Neuronal stem cell (in vitro differentiated cells): Measurements from ENCODE around the gene OBSCN.
"Not testable (repeated sequence)": the region's sequence is repeated elsewhere in the genome, so short reads cannot be mapped to it uniquely, and the experiment has no call there.

ENCODE experiments used
- DNase-seq: peaks from one replicate; pipeline ENCODE4 v3.0.0-alpha.2; 2013; ENCODE audit warnings: low spot score
- H2AFZ ChIP-seq: one replicate; pipeline ENCODE4 v1.6.1; 2013; ENCODE audit warnings: mild to moderate bottlenecking, low read length, inconsistent platforms
- H2AK5ac ChIP-seq: 2 replicates; pipeline ENCODE4 v1.6.1; 2013; ENCODE audit warnings: low read depth, mild to moderate bottlenecking, inconsistent platforms, low read length, moderate library complexity, mixed read lengths
- H2BK120ac ChIP-seq: 2 replicates; pipeline ENCODE4 v1.6.1; 2013; ENCODE audit warnings: low read depth, mild to moderate bottlenecking, inconsistent platforms, low read length, moderate library complexity, mixed read lengths
- H2BK12ac ChIP-seq: one replicate; pipeline ENCODE4 v1.6.1; 2013; ENCODE audit warnings: low read length, inconsistent platforms
- H2BK15ac ChIP-seq: 2 replicates; pipeline ENCODE4 v1.6.1; 2013; ENCODE audit warnings: mild to moderate bottlenecking, low read length, inconsistent platforms, mixed read lengths
- H2BK5ac ChIP-seq: one replicate; pipeline ENCODE4 v1.6.1; 2013; ENCODE audit warnings: inconsistent platforms, mild to moderate bottlenecking, low read length, moderate library complexity
- H3K14ac ChIP-seq: one replicate; pipeline ENCODE4 v1.6.1; 2013; ENCODE audit warnings: low read length, inconsistent platforms
- H3K18ac ChIP-seq: 2 replicates; pipeline ENCODE4 v1.6.1; 2013; ENCODE audit warnings: low read length, inconsistent platforms
- H3K23ac ChIP-seq: 2 replicates; pipeline ENCODE4 v1.6.1; 2013; ENCODE audit warnings: low read depth, mild to moderate bottlenecking, mixed read lengths, low read length, inconsistent platforms; ENCODE audit not compliant: poor library complexity
- H3K27ac ChIP-seq: replicated peaks from 3 replicates; pipeline ENCODE4 v1.5.1; 2013; ENCODE audit warnings: low read length, inconsistent platforms
- H3K27me3 ChIP-seq, 3 experiments: 2 replicates each; pipeline ENCODE4 v1.6.1; 2013; ENCODE audit warnings: low read length in 3 of 3, mild to moderate bottlenecking in 2 of 3, inconsistent platforms in 1 of 3, low read depth in 1 of 3, mixed read lengths in 1 of 3, moderate library complexity in 1 of 3; ENCODE audit not compliant: control insufficient read depth in 3 of 3, insufficient read depth in 3 of 3
- H3K36me3 ChIP-seq, 2 donors: replicated peaks in 1 of 2; 2 replicates each; pipeline ENCODE4 v1.6.1; 2013; ENCODE audit warnings: low read length in 2 of 2; ENCODE audit not compliant: control insufficient read depth in 2 of 2, insufficient read depth in 2 of 2
- H3K4ac ChIP-seq: 2 replicates; pipeline ENCODE4 v1.6.1; 2013; ENCODE audit warnings: inconsistent platforms, mild to moderate bottlenecking, low read length, moderate library complexity
- H3K4me1 ChIP-seq, 2 donors: 1 replicate in 1 of 2; 2 replicates in 1 of 2; pipeline ENCODE4 v1.6.1; 2013; ENCODE audit warnings: low read length in 2 of 2, low read depth in 1 of 2; ENCODE audit not compliant: control insufficient read depth in 2 of 2, insufficient read depth in 1 of 2
- H3K4me2 ChIP-seq: one replicate; pipeline ENCODE4 v1.6.1; 2013; ENCODE audit warnings: mild to moderate bottlenecking, low read length, inconsistent platforms; ENCODE audit not compliant: insufficient read depth, poor library complexity, severe bottlenecking
- H3K4me3 ChIP-seq, 2 donors: 2 replicates each; pipeline ENCODE4 v1.5.1; 2013; ENCODE audit warnings: low read length in 2 of 2, mild to moderate bottlenecking in 2 of 2, inconsistent platforms in 1 of 2, moderate library complexity in 1 of 2
- H3K79me1 ChIP-seq: one replicate; pipeline ENCODE4 v1.6.1; 2013; ENCODE audit warnings: low read depth, mild to moderate bottlenecking, inconsistent platforms, low read length, moderate library complexity
- H3K9ac ChIP-seq: one replicate; pipeline ENCODE4 v1.6.1; 2013; ENCODE audit warnings: mild to moderate bottlenecking, low read depth, low read length, inconsistent platforms; ENCODE audit not compliant: poor library complexity
- H3K9me3 ChIP-seq, 2 donors: replicated peaks in 1 of 2; 2 replicates each; pipeline versions ENCODE3 to v1.6.1; 2013; ENCODE audit warnings: low read length in 2 of 2, mild to moderate bottlenecking in 2 of 2, inconsistent platforms in 1 of 2, low read depth in 1 of 2, mixed read lengths in 1 of 2, moderate library complexity in 1 of 2; ENCODE audit not compliant: control insufficient read depth in 2 of 2, insufficient read depth in 1 of 2
- H4K8ac ChIP-seq: one replicate; pipeline ENCODE4 v1.6.1; 2013; ENCODE audit warnings: low read depth, mild to moderate bottlenecking, inconsistent platforms, low read length, moderate library complexity
- H4K91ac ChIP-seq: one replicate; pipeline ENCODE4 v1.6.1; 2013; ENCODE audit warnings: low read length, low read depth, mild to moderate bottlenecking, inconsistent platforms; ENCODE audit not compliant: poor library complexity
- whole genome bisulfite sequencing, 2 donors: extraction: QIAGEN DNeasy Blood & Tissue Kit; methylation state at CpG; one replicate each; pipeline ENCODE4 v1.1.7; 2013; ENCODE audit warnings: missing lambda C conversion rate in 2 of 2, mixed read lengths in 1 of 2; ENCODE audit not compliant: insufficient read length in 2 of 2, insufficient replicate concordance in 1 of 2; ENCODE audit errors: extremely low coverage in 2 of 2; 5-methylcytosine and 5-hydroxymethylcytosine counted together

OBSCN gene

GRCh38 chr1:228265167-228265566 is 57.3 kb downstream of the OBSCN start:
- no peak overlapping the region for H3K4me3 ChIP-seq
- no peak overlapping the region for H3K23ac ChIP-seq
- no peak overlapping the region for H3K14ac ChIP-seq
- no peak overlapping the region for H4K8ac ChIP-seq
- no peak overlapping the region for H3K4ac ChIP-seq
- H2BK5ac ChIP-seq = no peak overlapping the region
- no peak overlapping the region for H3K4me2 ChIP-seq
- no peak for DNase-seq
- no peak overlapping the region for H2BK12ac ChIP-seq
- H3K27ac ChIP-seq = no peak overlapping the region
- H2BK15ac ChIP-seq = no peak overlapping the region
- peaks cover 0 to 1% of the 10 kb centered on the region in 2 donors for H3K36me3 ChIP-seq
- no peak overlapping the region for H2AFZ ChIP-seq
- no peak overlapping the region for H2BK120ac ChIP-seq
- no peak overlapping the region for H3K9ac ChIP-seq
- no peaks in the 10 kb centered on the region for H3K79me1 ChIP-seq
- H4K91ac ChIP-seq = no peak overlapping the region
- H2AK5ac ChIP-seq = no peak overlapping the region
- peaks cover 2% of the 10 kb centered on the region in 2 donors for H3K9me3 ChIP-seq
- no peaks in the 10 kb centered on the region for H3K4me1 ChIP-seq
- H3K18ac ChIP-seq = no peak overlapping the region
- H3K27me3 ChIP-seq = no peaks in the 10 kb centered on the region

DNA sequence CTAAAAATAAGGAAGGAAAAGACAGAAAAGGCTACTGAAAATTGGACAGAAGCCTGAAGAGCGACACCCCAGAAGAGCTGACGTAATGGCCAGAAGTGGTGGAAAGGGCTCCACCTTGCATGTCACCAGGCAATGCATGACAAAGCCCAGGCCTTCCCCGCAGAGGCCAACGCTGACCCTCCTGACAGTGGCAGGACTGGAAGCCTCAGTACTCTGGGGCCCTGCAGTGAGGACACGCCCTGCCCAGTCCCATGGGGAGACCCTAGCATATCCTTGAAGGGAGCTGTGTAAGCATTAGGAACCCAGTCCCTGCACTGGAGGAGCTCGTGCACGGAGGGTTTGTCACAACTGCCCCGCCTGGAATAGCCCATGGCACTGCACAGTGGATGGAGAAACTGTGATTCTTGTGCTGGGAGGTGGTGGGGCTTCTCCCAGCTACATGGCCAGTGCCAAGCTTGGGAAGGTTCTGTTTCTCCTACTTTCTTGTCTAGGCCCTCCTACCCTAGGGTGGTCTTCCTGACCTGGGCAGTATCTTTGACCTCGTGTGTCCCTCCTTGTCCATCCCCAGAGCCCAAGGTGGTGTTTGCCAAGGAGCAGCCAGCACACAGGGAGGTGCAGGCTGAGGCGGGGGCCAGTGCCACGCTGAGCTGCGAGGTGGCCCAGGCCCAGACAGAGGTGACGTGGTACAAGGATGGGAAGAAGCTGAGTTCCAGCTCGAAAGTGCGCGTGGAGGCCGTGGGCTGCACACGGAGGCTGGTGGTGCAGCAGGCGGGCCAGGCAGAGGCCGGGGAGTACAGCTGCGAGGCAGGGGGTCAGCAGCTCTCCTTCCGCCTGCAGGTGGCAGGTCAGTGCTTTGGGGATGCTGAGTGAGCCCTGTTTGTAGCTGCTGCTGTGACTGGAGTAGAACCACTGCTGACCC is 60.4 kb downstream of the OBSCN start:
- Histone ChIP-seq H3K4me3 (no peak overlapping the region), H3K18ac (peak overlapping the region; percentile 60), H4K91ac (no peak overlapping the region), H2BK120ac (no peak overlapping the region), H3K9ac (no peak overlapping the region), H3K27me3 (no peaks in the 10 kb centered on the region), H3K79me1 (no peaks in the 10 kb centered on the region), H3K14ac (no peak overlapping the region), H3K4me1 (no peaks in the 10 kb centered on the region), H2BK5ac (no peak overlapping the region), H3K36me3 (peaks cover 0 to 5% of the 10 kb centered on the region in 2 donors), H3K4me2 (no peak overlapping the region), H2BK15ac (no peak overlapping the region), H2AK5ac (no peak overlapping the region), H2BK12ac (no peak overlapping the region), H3K23ac (peak overlapping the region; percentile 40), H3K27ac (no peak overlapping the region), H4K8ac (no peak overlapping the region), H2AFZ (no peak overlapping the region), H3K4ac (no peak overlapping the region), H3K9me3 (no peaks in the 10 kb centered on the region)
- DNase-seq = no peak
- WGBS, 2 donors = no CpG with 5 or more reads among the region's 22 CpGs

DNA sequence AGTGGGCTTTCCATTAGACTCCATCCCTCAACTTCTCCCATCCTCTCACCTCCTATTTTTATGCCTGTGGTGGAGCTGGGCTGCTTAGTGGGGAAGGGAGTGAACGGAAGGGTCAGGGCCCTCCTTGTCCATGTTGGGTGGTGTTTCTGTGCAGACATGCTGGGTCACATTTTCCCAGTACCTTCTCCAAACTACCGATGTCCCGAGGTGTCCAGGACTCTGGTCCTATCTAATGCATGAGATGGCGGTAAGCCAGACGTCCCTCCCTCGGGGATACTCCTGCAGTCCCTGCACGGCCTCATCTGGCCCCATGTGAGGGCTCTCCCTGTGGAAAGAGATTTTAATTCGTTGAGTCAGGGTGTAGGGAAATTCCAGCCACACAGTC is 61.0 kb downstream of the OBSCN start:
- no peak overlapping the region for H3K18ac ChIP-seq
- no peak overlapping the region for H4K8ac ChIP-seq
- no peak overlapping the region for H3K4me2 ChIP-seq
- no peaks in the 10 kb centered on the region for H3K27me3 ChIP-seq
- peak overlapping the region; percentile 40 for H3K23ac ChIP-seq
- no peak overlapping the region for H2BK5ac ChIP-seq
- H2BK12ac ChIP-seq = no peak overlapping the region
- H3K4me1 ChIP-seq = no peaks in the 10 kb centered on the region
- H3K14ac ChIP-seq = no peak overlapping the region
- no peaks in the 10 kb centered on the region for H3K79me1 ChIP-seq
- peaks cover 0 to 5% of the 10 kb centered on the region in 2 donors for H3K36me3 ChIP-seq
- no peak overlapping the region for H3K4ac ChIP-seq
- no peak overlapping the region for H3K27ac ChIP-seq
- no CpG with 5 or more reads among the region's 8 CpGs for whole genome bisulfite sequencing, 2 donors
- DNase-seq = no peak
- no peak overlapping the region for H4K91ac ChIP-seq
- no peak overlapping the region for H2BK120ac ChIP-seq
- no peak overlapping the region for H2AFZ ChIP-seq
- H2BK15ac ChIP-seq = no peak overlapping the region
- no peak overlapping the region for H2AK5ac ChIP-seq
- no peak overlapping the region for H3K9ac ChIP-seq
- H3K4me3 ChIP-seq = no peak overlapping the region
- no peaks in the 10 kb centered on the region for H3K9me3 ChIP-seq

GRCh38 chr1:228269431-228269830 is 61.6 kb downstream of the OBSCN start:
- not testable (repeated sequence) for H3K4me3 ChIP-seq, H3K4me1 ChIP-seq, H3K9ac ChIP-seq, DNase-seq, H3K79me1 ChIP-seq, H3K4me2 ChIP-seq, H4K8ac ChIP-seq, H3K9me3 ChIP-seq, H3K27me3 ChIP-seq, H3K36me3 ChIP-seq, H2BK120ac ChIP-seq, H2AFZ ChIP-seq, H3K14ac ChIP-seq, H2BK5ac ChIP-seq, H2BK15ac ChIP-seq, H3K23ac ChIP-seq, H3K27ac ChIP-seq, H2AK5ac ChIP-seq, H3K18ac ChIP-seq, H4K91ac ChIP-seq, H2BK12ac ChIP-seq, H3K4ac ChIP-seq
- WGBS, 2 donors = no CpG with 5 or more reads among the region's 17 CpGs
